CMK (cell line): Measurements from ENCODE around the gene S100PBP.
A peak's percentile ranks its signal among the peaks of the same experiment; 100 is the strongest.

Experiments
- DNase-seq: peaks from one replicate; pipeline ENCODE4 v3.0.0-alpha.2; 2010; ENCODE audit warnings: low read depth

Gene S100PBP

GRCh38 chr1:32869923-32870614, 52.6 kb downstream of the S100PBP start:
- DNase-seq: no peak

- no peak for DNase-seq
These were observed 53.3 kb downstream of the S100PBP start, which contains the start of gene FNDC5 for GRCh38 chr1:32870615-32871363. FNDC5 (minus strand) TSS chr1:32870912.

GRCh38 chr1:32871364-32872191, 54.1 kb downstream of the S100PBP start:
- DNase-seq: no peak

GRCh38 chr1:32872192-32872460, 54.7 kb downstream of the S100PBP start:
- DNase-seq: no peak

DNA sequence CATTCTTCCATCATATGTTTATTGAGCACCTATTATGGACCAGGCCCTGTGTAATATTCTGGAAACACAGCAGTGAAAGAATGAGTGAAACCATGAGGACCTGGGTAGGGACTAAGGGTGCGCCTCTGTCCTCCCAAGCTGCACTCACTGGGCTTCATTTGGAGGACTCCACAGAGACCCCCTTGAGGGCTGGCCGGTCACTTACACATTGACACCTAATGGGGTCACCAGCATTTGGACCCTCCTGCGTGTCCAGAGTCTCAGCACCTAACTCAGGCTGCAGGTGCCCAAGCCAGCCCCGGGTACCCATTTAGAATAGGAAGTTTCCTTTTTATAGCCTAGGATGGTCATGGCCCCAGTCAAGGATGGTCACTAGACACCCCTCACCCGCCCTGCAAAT, 56.0 kb downstream of the S100PBP start:
- no peak for DNase-seq

DNA sequence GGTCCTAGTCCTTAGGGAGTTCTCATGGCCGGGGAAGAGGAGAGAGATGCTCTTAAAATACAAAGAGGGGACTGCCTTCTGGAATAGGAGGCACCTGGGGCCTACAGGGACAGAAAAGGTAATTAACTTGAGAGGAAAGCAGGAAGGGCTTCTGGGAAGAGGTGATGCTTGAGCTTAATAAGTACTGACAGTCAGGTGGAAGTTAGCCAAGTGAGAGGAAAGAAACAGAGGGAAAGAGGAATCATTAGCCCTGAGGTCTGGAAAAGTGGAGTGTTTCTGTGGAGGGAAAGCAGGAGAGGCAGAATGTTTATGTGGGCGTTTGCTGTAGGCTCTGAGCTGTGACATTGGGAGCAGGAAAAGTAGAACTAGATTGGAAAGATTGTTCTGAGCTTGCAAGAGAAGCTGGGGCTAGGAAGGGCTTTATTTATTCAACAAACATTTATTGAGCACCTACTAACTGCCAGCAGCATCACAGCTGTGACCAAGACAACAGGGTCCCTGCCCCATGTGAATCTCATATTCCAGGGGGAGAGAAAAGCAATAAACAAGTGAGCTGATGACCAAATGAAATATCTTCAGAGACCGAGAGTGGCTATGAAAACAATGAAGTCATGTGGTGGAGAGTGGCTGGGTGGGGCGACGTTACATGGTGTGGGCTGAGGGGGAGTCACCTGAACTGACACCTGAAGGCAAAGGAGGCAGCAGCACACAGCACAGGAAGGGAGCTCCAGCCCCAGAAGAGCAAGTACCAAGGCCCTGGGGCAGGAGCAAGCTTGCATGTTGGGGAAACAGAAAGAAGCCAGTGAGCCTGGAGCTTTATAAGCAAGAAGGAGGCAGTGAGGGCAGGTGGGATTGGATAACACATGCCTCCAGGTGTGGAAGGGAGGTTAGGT, 57.7 kb downstream of the S100PBP start:
- no peak for DNase-seq

DNA sequence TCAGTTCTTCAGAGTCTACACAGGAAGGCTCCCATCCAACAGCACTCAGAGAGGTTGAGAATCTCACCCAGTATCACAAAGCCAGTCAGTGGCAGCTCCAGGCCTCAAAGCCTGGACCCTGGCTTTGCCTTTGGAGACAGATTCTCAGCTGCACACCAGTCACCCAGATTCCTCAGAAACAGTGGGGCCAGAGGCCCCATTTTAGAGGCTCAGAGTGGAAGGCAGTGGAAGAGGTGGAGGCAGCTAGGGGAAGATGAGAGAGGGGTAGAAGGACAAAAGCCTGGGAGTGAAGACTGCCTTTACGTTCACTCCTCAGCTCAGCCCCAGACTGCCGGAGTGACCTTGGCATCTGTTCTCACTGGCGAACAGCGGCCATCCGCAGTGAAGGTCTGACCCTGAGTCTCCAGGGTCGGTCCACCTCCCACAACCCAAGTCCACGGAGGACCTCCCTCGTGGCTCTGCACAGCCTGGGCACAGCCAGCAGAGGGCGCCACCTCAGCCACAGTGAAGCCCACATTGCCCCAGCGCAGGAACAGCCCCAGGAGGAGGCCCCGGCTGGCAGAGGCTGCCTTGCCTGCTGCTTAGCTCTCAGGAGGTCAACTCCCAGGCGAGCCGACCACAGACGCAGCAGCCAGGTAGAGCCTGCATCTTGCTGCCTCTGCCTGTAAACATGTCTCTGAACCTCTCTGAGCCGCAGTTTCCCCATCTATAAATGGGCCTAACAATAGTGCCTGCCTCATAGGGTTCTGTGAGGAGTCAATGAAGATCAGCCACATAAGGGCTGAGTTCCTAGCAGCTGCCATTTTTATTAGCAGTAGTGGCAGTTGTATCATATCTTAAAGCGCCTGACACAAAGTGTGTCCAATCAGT, 59.1 kb downstream of the S100PBP start:
- DNase-seq: peak; percentile 45

GRCh38 chr1:32877211-32878110, 60.0 kb downstream of the S100PBP start:
- DNase-seq: no peak

DNA sequence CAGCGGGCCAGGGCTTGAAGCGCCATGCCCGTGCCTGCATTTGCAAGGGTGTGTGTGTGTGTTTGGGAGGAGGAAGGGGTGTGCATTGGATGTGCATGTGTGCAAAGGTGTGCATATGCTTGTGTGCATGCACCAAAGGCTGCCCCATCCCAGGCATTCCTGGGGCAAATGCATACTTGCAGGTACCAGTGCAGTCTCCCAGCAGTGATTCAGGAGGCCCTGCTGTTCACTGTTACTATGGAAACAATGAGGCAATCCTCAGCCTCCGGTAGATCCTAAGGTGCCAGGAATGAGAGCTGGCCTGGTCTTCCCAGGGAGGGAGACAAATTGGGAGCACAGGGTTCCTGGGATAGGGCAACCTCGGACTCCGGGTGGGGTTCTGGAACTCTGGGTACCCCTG, 60.7 kb downstream of the S100PBP start:
- DNase-seq: no peak

DNA sequence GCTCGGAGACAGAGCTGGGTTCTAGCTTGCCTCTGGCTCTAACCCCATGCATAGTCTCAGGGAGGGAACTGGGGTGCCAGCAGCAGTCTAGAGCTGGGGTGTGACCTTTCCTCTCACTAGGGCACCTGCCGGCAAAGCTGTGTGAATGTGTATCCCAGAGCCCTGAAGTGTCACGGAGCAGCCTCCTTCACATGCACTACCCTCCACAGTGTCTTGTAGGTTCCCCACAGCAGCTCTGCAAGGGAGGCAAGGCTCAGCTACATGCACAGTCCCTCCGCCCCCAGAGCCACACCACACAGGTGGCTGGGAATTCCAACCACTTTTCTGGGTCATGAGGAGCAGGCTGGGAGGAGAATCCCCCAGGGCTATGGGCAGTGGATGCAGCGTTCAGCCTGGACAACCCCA, 61.2 kb downstream of the S100PBP start:
- DNase-seq: no peak

GRCh38 chr1:32881291-32881690, 63.8 kb downstream of the S100PBP start:
- no peak for DNase-seq

DNA sequence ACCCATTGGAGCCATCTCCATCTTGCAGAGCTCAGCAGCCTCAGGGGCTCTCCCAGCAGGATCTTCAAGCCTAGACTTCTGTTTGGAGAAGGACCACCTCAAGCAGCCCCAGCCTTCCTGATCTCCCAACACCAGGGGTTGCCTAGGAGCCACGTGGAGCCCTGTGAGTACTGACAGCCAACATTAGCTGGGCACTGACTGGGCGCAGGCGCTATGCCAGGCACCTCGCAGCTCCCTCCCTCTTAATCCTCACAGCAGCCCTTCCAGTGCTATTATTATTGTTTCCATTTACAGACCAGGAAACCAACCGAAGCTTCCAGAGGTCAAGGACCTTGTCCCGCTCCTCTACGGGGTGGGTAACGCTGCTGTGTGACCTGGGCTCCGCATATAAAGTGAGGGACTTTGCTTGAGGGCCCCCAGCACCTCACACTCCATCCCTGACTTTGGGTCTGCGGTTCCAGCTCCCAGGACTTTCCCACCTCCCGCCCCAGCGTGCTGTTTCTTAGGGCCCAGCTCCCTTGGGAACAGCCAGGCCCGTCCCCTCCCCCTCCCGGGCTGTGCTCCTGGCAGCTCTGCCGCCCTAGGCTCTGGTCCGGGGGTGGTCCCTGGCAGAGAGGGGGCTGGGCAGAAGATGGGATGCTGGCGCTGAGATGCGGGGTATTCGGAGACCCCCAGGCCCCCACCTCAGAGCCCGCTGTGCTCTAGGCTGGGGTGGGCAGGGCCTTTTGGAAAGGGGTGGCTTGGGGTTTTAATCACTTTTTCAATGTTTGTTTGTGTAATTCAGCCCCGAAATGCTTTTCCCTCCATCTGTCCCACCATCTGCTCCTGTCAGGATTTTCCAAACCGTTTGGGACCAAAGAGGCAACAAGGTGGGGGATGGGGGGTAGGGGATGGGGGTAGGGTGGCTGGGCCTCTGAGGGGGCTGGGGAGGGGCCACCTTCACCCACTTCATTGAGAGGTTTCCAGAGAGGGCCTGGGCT, 64.7 kb downstream of the S100PBP start:
- DNase-seq: no peak

GRCh38 chr1:32883338-32884031, 66.0 kb downstream of the S100PBP start:
- no peak for DNase-seq

GRCh38 chr1:32884032-32884372, 66.5 kb downstream of the S100PBP start:
- no peak for DNase-seq

DNA sequence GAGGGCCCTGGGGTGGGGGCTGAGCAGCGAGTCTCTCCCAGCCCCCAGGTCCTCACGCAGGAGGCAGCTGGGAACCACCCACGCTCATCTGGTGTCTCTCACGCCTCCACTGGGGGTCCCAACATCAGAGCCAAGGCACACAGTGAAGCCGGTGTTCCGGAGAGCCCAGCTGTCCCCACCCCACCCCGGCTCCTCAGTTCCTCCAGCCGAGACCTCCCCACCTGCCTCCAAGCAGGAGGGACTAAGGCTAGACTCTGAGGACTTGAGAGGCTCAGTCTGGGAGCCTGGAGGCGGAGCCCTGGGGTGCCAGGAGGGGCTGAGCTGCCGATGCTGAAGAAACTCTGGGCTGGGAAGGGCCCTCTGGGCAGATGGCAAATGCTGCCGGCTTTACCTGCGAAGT, 67.3 kb downstream of the S100PBP start:
- DNase-seq: no peak

- no peak for DNase-seq
These were observed 68.2 kb downstream of the S100PBP start for GRCh38 chr1:32885676-32886003.

- no peak for DNase-seq
These were observed 68.8 kb downstream of the S100PBP start, which contains the start of gene HPCA for GRCh38 chr1:32886004-32886827. HPCA (plus strand) TSS chr1:32886491; CDS start chr1:32888899, 2,408 bp downstream.
